IMR-90 (cell line): ENCODE results near the gene C2orf92. TPM values are rescaled to one million over a fixed set of nuclear protein-coding genes. Genes with fewer than 3 reads are reported as not detected.

Experiments
- ATAC-seq: fragments of 200-7000 bp; cut with Tn5 transposase; 2 replicates; pipeline ENCODE4 v1.9.1; 2020; ENCODE audit warnings: low read depth, mild to moderate bottlenecking, moderate library complexity
- BruUV-seq: library from RNA; stranded (reverse); fragments of 400-500 nt; replicated peaks from 2 replicates; lab custom pipeline; 2021; lab: Mats Ljungman, UMichigan
- CTCF ChIA-PET: fragments of 300-600 bp; formaldehyde crosslinking; extraction: SDS; loops from one replicate; lab custom pipeline; 2021; ENCODE audit warnings: antibody characterized with exemption; lab: Yijun Ruan, JAX
- POLR2A ChIA-PET: fragments of 300-600 bp; sonication (Branson Sonifier 250); formaldehyde crosslinking; loops from one replicate; lab custom pipeline; 2022; ENCODE audit warnings: antibody characterized with exemption; ENCODE audit not compliant: unreplicated experiment; lab: Charles Lee
- DNase-seq: peaks from one replicate; pipeline ENCODE4 v3.0.0; 2013
- H2AFZ ChIP-seq: replicated peaks from 2 replicates; pipeline ENCODE3; 2013; ENCODE audit warnings: low read length, mild to moderate bottlenecking; ENCODE audit not compliant: poor library complexity
- H2AK5ac ChIP-seq: 2 replicates; pipeline ENCODE4 v1.6.1; 2013; ENCODE audit warnings: low read depth, low read length, inconsistent platforms
- H2AK9ac ChIP-seq: replicated peaks from 2 replicates; pipeline ENCODE3; 2013; ENCODE audit warnings: mild to moderate bottlenecking, low read depth, low read length, moderate library complexity; ENCODE audit not compliant: poor library complexity
- H2BK120ac ChIP-seq: 2 replicates; pipeline ENCODE4 v1.6.1; 2013; ENCODE audit warnings: low read depth, low read length, inconsistent platforms
- H2BK15ac ChIP-seq: 3 replicates; pipeline ENCODE4 v1.6.1; 2013; ENCODE audit warnings: low read depth, low read length, inconsistent platforms
- H2BK20ac ChIP-seq: 2 replicates; pipeline ENCODE4 v1.6.1; 2013; ENCODE audit warnings: low read depth, mild to moderate bottlenecking, inconsistent platforms, low read length, moderate library complexity
- H2BK5ac ChIP-seq: 2 replicates; pipeline ENCODE4 v1.6.1; 2013; ENCODE audit warnings: mild to moderate bottlenecking, low read depth, low read length, inconsistent platforms; ENCODE audit not compliant: poor library complexity, severe bottlenecking
- H3K14ac ChIP-seq: replicated peaks from 2 replicates; pipeline ENCODE4 v1.6.1; 2013; ENCODE audit warnings: low read depth, low read length, inconsistent platforms
- H3K18ac ChIP-seq: 2 replicates; pipeline ENCODE4 v1.6.1; 2013; ENCODE audit warnings: low read depth, low read length, control low read depth
- H3K23ac ChIP-seq: 2 replicates; pipeline ENCODE4 v1.6.1; 2013; ENCODE audit warnings: low read depth, low read length, inconsistent platforms
- H3K27ac ChIP-seq: 2 replicates; pipeline ENCODE4 v1.5.1; 2013; ENCODE audit warnings: mild to moderate bottlenecking, control low read depth, low read length; ENCODE audit not compliant: insufficient read depth
- H3K27me3 ChIP-seq: 2 replicates; pipeline ENCODE4 v1.6.1; 2013; ENCODE audit warnings: low read length; ENCODE audit not compliant: control insufficient read depth, insufficient read depth
- H3K36me3 ChIP-seq: 2 replicates; pipeline ENCODE4 v1.6.1; 2013; ENCODE audit warnings: low read length, mixed read lengths; ENCODE audit not compliant: control insufficient read depth, insufficient read depth
- H3K4ac ChIP-seq: 2 replicates; pipeline ENCODE4 v1.6.1; 2013; ENCODE audit warnings: low read depth, low read length, inconsistent platforms
- H3K4me1 ChIP-seq: 2 replicates; pipeline ENCODE4 v1.6.1; 2013; ENCODE audit warnings: low read length, mixed read lengths; ENCODE audit not compliant: control insufficient read depth, insufficient read depth
- H3K4me2 ChIP-seq: 2 replicates; pipeline ENCODE4 v1.6.1; 2013; ENCODE audit warnings: low read depth, mild to moderate bottlenecking, control low read depth, low read length, moderate library complexity
- H3K4me3 ChIP-seq: 2 replicates; pipeline ENCODE4 v1.5.1; 2013; ENCODE audit warnings: low read depth, mild to moderate bottlenecking, control low read depth, low read length, moderate library complexity; ENCODE audit not compliant: insufficient read depth
- H3K56ac ChIP-seq: 2 replicates; pipeline ENCODE4 v1.6.1; 2013; ENCODE audit warnings: low read length, inconsistent platforms; ENCODE audit not compliant: insufficient read depth; ENCODE audit errors: extremely low read depth
- H3K79me1 ChIP-seq, 2 experiments: 2 replicates each; pipeline ENCODE4 v1.6.1; 2013; ENCODE audit warnings: low read length in 2 of 2, inconsistent platforms in 1 of 2, low read depth in 1 of 2
- H3K9ac ChIP-seq: 2 replicates; pipeline ENCODE4 v1.6.1; 2013; ENCODE audit warnings: low read depth, low read length, control low read depth
- H3K9me1 ChIP-seq: 2 replicates; pipeline ENCODE4 v1.6.1; 2013; ENCODE audit warnings: low read length, inconsistent platforms; ENCODE audit not compliant: insufficient read depth
- H3K9me3 ChIP-seq: 2 replicates; pipeline ENCODE4 v1.6.1; 2013; ENCODE audit warnings: low read length; ENCODE audit not compliant: control insufficient read depth, insufficient read depth
- H4K20me1 ChIP-seq: 2 replicates; pipeline ENCODE4 v1.6.1; 2013; ENCODE audit warnings: low read length, inconsistent platforms; ENCODE audit not compliant: insufficient read depth
- H4K5ac ChIP-seq: 2 replicates; pipeline ENCODE4 v1.6.1; 2013; ENCODE audit warnings: mild to moderate bottlenecking, low read depth, low read length, control low read depth
- H4K8ac ChIP-seq, 2 experiments: 2 replicates each; pipeline ENCODE4 v1.6.1; 2013; ENCODE audit warnings: low read depth in 2 of 2, low read length in 2 of 2, control low read depth in 1 of 2, inconsistent platforms in 1 of 2
- H4K91ac ChIP-seq: 2 replicates; pipeline ENCODE4 v1.6.1; 2013; ENCODE audit warnings: low read depth, low read length, inconsistent platforms; ENCODE audit not compliant: insufficient read depth
- BHLHE40 ChIP-seq: fragments of 150-350 bp; IDR thresholded peaks from 2 replicates; pipeline ENCODE4 v1.6.1; 2016; ENCODE audit warnings: mild to moderate bottlenecking, low read depth, low read length
- MXI1 ChIP-seq: IDR thresholded peaks from 2 replicates; pipeline ENCODE4 v1.6.1; 2012; ENCODE audit warnings: low read depth, mild to moderate bottlenecking, low read length, moderate library complexity, borderline replicate concordance
- SMC3 ChIP-seq: fragments of 150-350 bp; IDR thresholded peaks from 2 replicates; pipeline ENCODE4 v1.6.1; 2016; ENCODE audit warnings: low read depth, mild to moderate bottlenecking, antibody characterized with exemption, low read length, moderate library complexity
- WGBS, 2 experiments: methylation state at CpG; one replicate each; pipeline versions ENCODE4 v1.1.5 to v1.1.7; 2013; ENCODE audit warnings: missing lambda C conversion rate in 2 of 2; ENCODE audit not compliant: insufficient read length in 1 of 2; ENCODE audit errors: extremely low coverage in 2 of 2; 5-methylcytosine and 5-hydroxymethylcytosine counted together
- dilution Hi-C: fragments of 300-500 bp; cut with HindIII; formaldehyde crosslinking; loops from one replicate; pipeline ENCODE4 v1.14.3; 2018; ENCODE audit warnings: low sequenced_read_pairs; ENCODE audit not compliant: unreplicated experiment
- in situ Hi-C: fragments of 300-500 bp; cut with MboI; formaldehyde crosslinking; loops from 3 replicates; pipeline ENCODE4 v1.14.3; 2019; ENCODE audit warnings: low sequenced_read_pairs, inconsistent platforms, mixed read lengths
- intact Hi-C: fragments of 100-400 bp; cut with micrococcal nuclease; formaldehyde crosslinking; loops from 2 replicates; pipeline ENCODE4 v1.10.0; 2022
- polyA plus RNA-seq, 3 experiments: library from polyadenylated mRNA; depleted of rRNA; stranded (reverse); fragments of >200 nt; gene quantifications; 2 replicates each; pipeline ENCODE4 v1.2.3, GENCODE V29; 2012; ENCODE audit warnings: low replicate concordance in 1 of 3
- total RNA-seq: library from RNA; depleted of rRNA; stranded (reverse); fragments of >200 nt; gene quantifications from 2 replicates; pipeline ENCODE4 v1.2.3, GENCODE V29; 2012

Gene C2orf92
- total and polyA plus RNA-seq, 2 of the 4 experiments (the other 2 are of a cell fraction), result 0.90 to 2.5 TPM

- H3K4me1 ChIP-seq, result no peaks in the 10 kb centered on the region
- H2BK20ac ChIP-seq, result no peak overlapping the region
- H3K4ac ChIP-seq, result no peak overlapping the region
- H3K9me3 ChIP-seq, result peaks cover 4% of the 10 kb centered on the region; the same call in 1 of the 2 replicates
- no peak overlapping the region for H2BK15ac ChIP-seq
- H3K79me1 ChIP-seq, result no peaks in the 10 kb centered on the region
- H2AK9ac ChIP-seq, result no peak overlapping the region
- no peak overlapping the region for H3K27ac ChIP-seq
- no TSS peak for BruUV-seq
- H4K91ac ChIP-seq, result no peak overlapping the region
- no peak overlapping the region for H2BK120ac ChIP-seq
- DNase-seq (no peak), ATAC-seq (no peak)
- no peaks in the 10 kb centered on the region for H3K36me3 ChIP-seq
- H4K8ac ChIP-seq, result no peak overlapping the region
- 68% methylated on average over 3 of the region's 12 CpGs; no CpG with 5 or more reads in 1 of the 2 experiments for WGBS, 2 experiments
- H3K23ac ChIP-seq, result no peak overlapping the region
- H2AK5ac ChIP-seq, result no peak overlapping the region
- no peak overlapping the region for H2BK5ac ChIP-seq
- no peak for TF ChIP-seq SMC3
- TF ChIP-seq MXI1, result no peak
- no peak for TF ChIP-seq BHLHE40
- H3K18ac ChIP-seq, result no peak overlapping the region
- no peak overlapping the region for H3K4me3 ChIP-seq
- POLR2A ChIA-PET, result no interaction called here
- CTCF ChIA-PET, result no interaction called here
- in situ Hi-C loops, result no loop called here
- H3K14ac ChIP-seq, result no peak overlapping the region
- no peaks in the 10 kb centered on the region for H4K20me1 ChIP-seq
- H3K9ac ChIP-seq, result no peak overlapping the region
- no peak overlapping the region for H2AFZ ChIP-seq
- intact Hi-C loops, result no loop called here
- peaks cover 2% of the 10 kb centered on the region; the same call in 1 of the 2 replicates for H3K27me3 ChIP-seq
- H3K4me2 ChIP-seq, result no peak overlapping the region
- no peak overlapping the region for H3K56ac ChIP-seq
- dilution Hi-C loops, result no loop called here
- no peaks in the 10 kb centered on the region for H3K9me1 ChIP-seq
- no peak overlapping the region for H4K5ac ChIP-seq
Measured at GRCh38 chr2:97731274-97732020, 61.9 kb downstream of the C2orf92 start.
